Stimulated activated CD8-positive, alpha-beta memory T cell treated with anti-CD3 and anti-CD28 coated beads, Interleukin-15, amount 100 ng/mL, for 4 hours (primary cell): ENCODE measurements around the gene UBXN1.
A peak's percentile ranks its signal among the peaks of the same experiment; 100 is the strongest.

Experiments used
- DNase-seq, 2 donors: peaks; one replicate each; pipeline ENCODE4 v3.0.0-alpha.2; 2020; ENCODE audit warnings: low read depth in 2 of 2

Gene UBXN1

DNA sequence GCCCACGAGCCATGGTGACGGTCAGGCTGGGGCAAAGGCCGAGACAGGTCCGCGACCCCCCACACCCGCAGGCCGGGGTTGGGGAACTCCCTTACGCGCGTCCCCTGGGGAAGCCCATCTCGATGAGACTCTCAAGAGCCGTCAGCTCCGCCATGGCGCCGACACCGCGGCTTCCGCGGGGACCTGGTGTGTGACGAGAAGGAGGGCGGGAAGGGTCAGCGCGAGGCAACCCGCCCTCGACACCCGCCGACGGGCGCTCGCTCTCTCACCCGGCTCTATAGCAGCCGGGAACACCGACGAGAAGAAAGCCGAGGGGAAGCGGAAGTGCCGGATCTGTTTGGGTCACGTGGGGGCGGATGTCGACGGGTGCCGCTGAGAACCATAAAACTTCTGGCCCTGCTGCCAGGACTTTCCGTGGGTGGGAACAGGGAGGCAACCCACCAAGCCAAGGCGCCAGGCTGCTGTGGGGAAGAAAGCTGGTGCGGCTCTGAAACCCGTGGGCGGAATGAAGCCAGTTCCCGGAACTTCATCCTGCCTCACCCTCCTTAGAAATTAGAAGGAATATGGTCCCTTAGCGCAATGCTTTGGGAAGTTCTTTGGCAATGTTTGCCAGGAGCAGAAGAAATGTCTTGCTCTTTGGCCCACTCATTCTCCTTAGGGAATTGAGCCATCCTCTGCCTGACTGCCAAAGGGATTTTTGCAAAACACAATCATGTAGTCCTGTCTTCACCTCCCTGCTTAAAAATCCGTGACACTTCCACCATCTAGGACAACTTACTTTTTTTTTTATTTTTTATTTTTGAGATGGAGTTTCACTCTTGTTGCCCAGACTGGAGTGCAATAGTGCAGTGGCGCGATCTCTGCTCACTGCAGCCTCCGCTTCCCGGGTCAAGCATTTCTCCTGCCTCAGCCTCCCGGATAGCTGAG is at the start of gene UBXN1:
TSS of gene UBXN1 (minus strand) at position 304 of the 927 bp plus-strand sequence. CDS start at position 154, 150 bp downstream.
- DNase-seq = peak; percentile 72 to 81

- DNase-seq = peak; percentile 63 to 71
These were observed 49.5 kb upstream of the UBXN1 start, which contains the start of gene TTC9C for GRCh38 chr11:62728171-62728988. Gene TTC9C (plus strand): TSS chr11:62728486. CDS start chr11:62728849, 363 bp downstream.

- DNase-seq = peak; percentile 58 to 75
These were observed 48.9 kb upstream of the UBXN1 start for GRCh38 chr11:62727872-62728170.

- DNase-seq = peak; percentile 98
These were observed 48.4 kb upstream of the UBXN1 start, which contains the start of gene HNRNPUL2 for GRCh38 chr11:62727165-62727871. Gene HNRNPUL2 (minus strand): TSS chr11:62727457. CDS start chr11:62727156, 301 bp downstream.

- no peak for DNase-seq
These were observed 48.0 kb upstream of the UBXN1 start for GRCh38 chr11:62726915-62727164.

DNA sequence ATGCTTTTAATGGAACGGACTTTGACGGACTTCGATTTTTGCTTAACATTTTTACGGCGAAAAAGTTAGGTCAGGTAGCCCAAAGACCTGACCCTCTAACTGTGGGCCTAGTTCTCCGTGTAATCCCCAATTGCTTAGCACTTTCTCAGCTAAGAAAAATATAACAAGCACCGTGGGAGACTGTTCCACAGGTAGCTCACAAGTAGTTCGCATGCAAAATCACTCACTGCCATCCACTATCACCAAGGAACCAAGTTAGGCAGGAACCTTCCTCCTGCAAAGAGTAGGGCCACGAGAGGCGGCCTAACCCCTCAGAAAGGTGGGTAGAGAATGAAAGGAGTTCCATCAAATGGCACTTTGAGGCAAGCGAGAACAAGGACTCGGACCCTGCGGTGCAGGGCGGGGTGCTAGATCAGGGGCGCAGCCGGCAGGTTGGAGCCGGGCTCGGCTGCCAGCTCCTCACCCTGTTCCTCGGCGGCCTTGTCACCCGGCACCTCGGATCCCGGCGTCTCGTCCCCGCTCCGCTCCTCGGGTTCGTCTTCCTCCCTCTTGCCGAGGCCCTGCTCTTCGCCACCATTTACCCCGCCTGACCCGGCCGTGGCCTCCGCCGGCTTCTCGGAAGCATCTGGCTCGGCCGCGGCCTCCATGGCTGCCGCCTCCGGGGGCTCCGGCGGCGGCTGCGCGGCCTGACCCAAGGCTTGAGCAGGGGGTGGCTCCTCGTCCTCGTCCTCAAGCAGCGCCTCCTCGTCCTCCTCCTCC is 47.5 kb upstream of the UBXN1 start:
- peak in 1 of 2 donors; percentile 8 for DNase-seq

DNA sequence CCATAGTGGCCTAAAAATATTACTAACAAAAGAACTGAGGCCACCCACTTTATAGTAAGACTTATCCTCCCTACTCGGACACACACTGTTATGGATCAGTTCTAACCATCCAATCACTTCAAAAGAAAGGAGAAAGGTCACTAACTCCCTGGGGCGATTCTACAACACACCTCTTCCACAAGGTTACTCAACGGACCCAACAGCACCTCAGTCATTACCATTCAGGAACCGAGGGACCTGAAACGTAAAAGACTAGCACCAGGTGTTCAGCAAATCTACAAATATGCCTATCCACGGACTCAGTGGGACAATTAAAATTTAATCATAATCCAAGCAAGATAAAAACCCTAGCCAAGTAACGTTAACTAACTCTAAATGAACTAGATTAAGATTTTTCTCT is 46.8 kb upstream of the UBXN1 start:
- DNase-seq = no peak

GRCh38 chr11:62724171-62724570 is 45.3 kb upstream of the UBXN1 start:
- DNase-seq = no peak

GRCh38 chr11:62721994-62722393 is 43.1 kb upstream of the UBXN1 start:
- DNase-seq = no peak

DNA sequence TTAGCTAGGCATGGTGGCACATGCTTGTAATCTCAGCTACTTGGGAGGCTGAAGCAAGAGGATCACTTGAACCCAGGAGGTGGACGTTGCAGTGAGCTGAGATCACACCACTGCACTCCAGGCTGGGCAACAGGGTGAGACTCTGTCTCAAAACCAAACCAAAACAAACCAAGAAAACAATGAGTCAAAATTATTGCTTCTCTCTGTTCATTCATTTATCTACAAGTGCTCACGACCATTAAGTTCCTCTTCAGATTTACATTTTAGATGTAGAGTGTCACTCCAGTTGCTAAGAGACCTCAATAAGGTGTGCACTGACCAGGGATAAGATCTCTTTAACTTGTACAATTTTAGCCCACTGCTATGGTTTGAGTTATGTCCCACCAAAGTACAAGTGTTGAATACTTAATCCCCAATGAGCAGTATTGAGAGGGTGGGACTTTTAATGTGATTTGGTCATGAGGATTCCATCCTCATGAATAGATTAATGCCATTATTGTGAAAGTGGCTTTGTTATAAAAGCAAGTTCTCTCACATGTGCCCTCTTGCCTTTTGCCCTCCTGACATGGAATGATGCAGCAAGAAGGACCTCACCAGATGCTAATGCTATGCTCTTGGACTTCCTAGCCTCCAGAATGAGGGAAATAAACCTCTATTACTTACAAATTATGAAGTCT is 40.6 kb upstream of the UBXN1 start:
- no peak for DNase-seq

DNA sequence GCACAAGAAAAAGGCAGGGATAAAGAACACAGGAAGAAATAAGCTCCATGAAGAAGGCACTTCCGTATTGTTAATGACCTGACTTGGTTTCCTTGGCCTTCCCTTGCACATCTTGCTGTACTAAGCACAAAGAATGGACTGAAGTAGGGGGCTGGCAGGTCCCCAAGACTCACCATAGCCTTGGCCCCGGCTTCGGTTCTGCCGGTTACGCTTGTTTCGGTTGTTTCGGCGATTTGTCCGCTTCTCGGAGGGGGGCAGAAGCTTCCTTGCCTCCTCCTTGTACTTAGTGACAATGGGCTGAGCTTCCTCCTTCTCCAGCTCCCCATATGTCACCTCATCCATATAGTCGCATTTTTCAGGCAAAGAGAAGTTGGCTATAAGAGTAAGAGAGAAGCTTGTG is 37.9 kb upstream of the UBXN1 start:
- no peak for DNase-seq

- DNase-seq = no peak
These were observed 37.3 kb upstream of the UBXN1 start for GRCh38 chr11:62716206-62716605.

DNA sequence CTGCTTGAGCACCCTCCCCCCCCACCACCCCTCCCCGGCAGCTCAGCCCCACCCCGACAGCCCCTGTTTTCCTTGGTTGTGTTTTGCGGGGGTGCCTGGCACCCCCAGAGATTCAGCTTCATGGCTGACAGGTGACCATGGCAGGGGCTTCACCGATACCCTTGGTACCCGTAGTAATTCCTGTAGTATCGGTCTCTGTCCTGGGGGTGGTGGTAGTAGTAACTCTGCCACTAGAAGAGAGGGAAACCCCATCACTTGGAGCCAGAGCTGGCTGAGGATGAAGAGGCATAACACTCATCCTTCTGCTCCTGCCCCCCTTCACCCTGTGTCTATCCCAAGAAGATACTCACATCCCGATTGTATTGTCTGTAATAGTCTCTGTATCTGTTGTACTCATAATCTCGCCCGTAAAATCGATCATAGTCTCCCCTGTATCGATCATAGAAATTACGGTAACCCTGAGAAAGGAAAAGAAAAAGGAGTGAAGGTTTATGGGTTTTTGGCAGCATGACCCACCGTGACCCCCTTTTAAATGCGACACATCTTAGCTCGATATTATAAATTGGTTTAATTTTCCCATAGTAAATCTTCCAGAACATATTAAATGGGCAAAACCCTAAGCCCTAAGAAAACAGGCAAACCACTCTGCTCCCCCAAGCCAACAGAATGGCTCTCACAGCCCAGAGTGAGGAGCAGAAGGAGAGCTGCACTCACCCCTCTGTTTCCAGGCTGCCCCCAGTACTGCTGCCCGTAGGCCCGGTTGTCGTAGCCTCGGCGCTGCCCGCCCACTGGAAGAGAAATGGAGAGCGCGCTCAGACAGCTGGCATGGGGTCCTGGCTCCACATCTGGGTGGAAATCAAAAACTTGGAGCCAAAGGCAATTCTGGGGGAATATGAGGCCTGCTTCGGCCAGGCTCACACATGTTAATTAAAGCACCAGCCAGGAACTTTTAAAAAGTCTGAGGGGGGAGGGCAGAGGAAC is 36.6 kb upstream of the UBXN1 start:
- DNase-seq = no peak

GRCh38 chr11:62713343-62713742 is 34.5 kb upstream of the UBXN1 start:
- DNase-seq = no peak

GRCh38 chr11:62712861-62713260 is 34.0 kb upstream of the UBXN1 start:
- DNase-seq = no peak

DNA sequence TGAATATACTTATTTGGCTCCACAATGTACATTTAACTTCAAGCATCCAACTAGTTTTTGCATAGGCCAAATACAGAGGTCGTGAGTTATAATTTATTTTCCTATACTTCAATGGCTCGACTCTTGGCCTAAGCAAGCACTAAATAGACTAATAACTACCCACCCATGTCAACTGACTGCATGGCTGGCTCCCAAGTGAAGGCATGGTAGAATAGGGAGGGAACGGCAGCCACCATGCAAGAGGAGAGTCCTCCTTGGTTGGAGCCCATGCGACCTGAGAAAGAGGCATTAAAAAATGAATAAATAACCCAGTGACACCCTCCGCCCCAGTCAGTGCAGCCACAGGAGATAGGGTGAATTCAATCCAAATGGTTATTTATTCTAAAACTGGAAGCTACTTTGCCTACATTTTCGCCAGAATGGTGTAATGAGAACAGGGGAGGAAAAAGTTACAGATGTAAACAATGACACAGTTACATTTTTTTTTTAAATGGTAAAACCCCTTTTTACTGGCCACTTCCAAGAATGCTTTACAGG is 33.5 kb upstream of the UBXN1 start:
- DNase-seq = no peak

- no peak for DNase-seq
These were observed 31.1 kb upstream of the UBXN1 start for GRCh38 chr11:62710001-62710345.

GRCh38 chr11:62709247-62710000 is 30.6 kb upstream of the UBXN1 start:
- peak; percentile 89 to 96 for DNase-seq

DNA sequence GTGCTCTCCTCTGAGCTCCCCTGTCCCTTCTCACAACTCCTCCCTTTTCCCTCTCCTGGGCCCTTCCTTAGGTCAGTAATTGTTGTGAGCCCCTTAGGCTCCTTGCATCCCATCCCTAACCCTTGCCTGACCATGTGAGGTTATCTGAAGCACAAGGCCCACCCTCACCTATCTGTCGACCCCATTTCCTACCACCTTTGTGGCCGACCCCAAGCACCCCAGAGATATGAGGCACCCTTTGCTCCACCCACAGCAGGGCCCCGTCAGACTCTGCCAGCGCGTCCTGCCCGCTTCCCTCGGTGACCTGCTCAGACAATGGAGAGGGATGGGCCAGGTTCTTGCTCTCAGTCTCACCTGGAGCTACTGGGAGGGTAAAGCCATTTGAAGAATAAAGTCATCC is 29.9 kb upstream of the UBXN1 start:
- DNase-seq = peak in 1 of 2 donors; percentile 22
